Mucosa of stomach (tissue), 1 donor: Measurements from ENCODE around the gene FHIT.

Experiments
- H3K27me3 ChIP-seq: one replicate; pipeline ENCODE4 v1.7.0; 2013; ENCODE audit warnings: mild to moderate bottlenecking, low read length; ENCODE audit not compliant: control insufficient read depth, insufficient read depth
- H3K36me3 ChIP-seq: one replicate; pipeline ENCODE4 v1.7.0; 2013; ENCODE audit warnings: low read length; ENCODE audit not compliant: control insufficient read depth, insufficient read depth
- H3K4me1 ChIP-seq: one replicate; pipeline ENCODE4 v1.7.0; 2013; ENCODE audit warnings: mild to moderate bottlenecking, low read length; ENCODE audit not compliant: control insufficient read depth, insufficient read depth
- H3K4me3 ChIP-seq: one replicate; pipeline ENCODE4 v1.7.0; 2013; ENCODE audit warnings: low read length
- H3K9ac ChIP-seq: one replicate; pipeline ENCODE4 v1.7.0; 2013; ENCODE audit warnings: mild to moderate bottlenecking, low read length, moderate library complexity
- H3K9me3 ChIP-seq: one replicate; pipeline ENCODE4 v1.7.0; 2013; ENCODE audit warnings: mild to moderate bottlenecking, low read length, moderate library complexity; ENCODE audit not compliant: control insufficient read depth
- donor health status: Pancreatic carcinoma.

FHIT gene

GRCh38 chr3:59832241-59832640 is 1419.0 kb downstream of the FHIT start:
- Histone ChIP-seq H3K27me3 (no peaks in the 10 kb centered on the region), H3K36me3 (no peaks in the 10 kb centered on the region), H3K4me3 (no peak overlapping the region), H3K9ac (no peak overlapping the region), H3K4me1 (no peaks in the 10 kb centered on the region), H3K9me3 (no peaks in the 10 kb centered on the region)

GRCh38 chr3:59831394-59831793 is 1419.9 kb downstream of the FHIT start:
- Histone ChIP-seq H3K4me3 (no peak overlapping the region), H3K9ac (no peak overlapping the region), H3K27me3 (no peaks in the 10 kb centered on the region), H3K36me3 (no peaks in the 10 kb centered on the region), H3K4me1 (no peaks in the 10 kb centered on the region), H3K9me3 (no peaks in the 10 kb centered on the region)

DNA sequence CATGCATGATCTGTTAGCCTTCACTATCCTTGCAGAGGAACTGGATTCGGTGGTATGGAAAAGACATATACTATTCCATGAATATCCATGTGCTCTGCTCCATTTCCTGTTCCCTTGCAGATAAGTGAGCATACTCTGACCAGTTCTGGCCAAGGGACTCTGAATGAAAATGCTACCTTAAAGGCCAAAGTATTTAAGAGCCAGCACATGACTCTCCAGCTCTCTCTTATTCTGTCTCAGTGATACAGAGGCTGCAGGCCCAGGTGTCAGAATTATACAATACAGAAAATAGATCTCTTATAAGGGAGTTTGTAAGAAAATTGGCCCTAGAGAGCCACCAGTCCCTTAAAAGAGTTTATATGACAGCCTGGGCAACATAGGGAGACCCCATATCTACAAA is 1421.7 kb downstream of the FHIT start:
- Histone ChIP-seq H3K4me3 (no peak overlapping the region), H3K9ac (no peak overlapping the region), H3K9me3 (no peaks in the 10 kb centered on the region), H3K27me3 (no peaks in the 10 kb centered on the region), H3K36me3 (no peaks in the 10 kb centered on the region), H3K4me1 (no peaks in the 10 kb centered on the region)

- H3K9me3 ChIP-seq = no peaks in the 10 kb centered on the region
- H3K27me3 ChIP-seq = no peaks in the 10 kb centered on the region
- no peak overlapping the region for H3K4me3 ChIP-seq
- H3K4me1 ChIP-seq = no peaks in the 10 kb centered on the region
- H3K36me3 ChIP-seq = no peaks in the 10 kb centered on the region
- H3K9ac ChIP-seq = no peak overlapping the region
Measured at GRCh38 chr3:59824876-59825275, 1426.4 kb downstream of the FHIT start.

DNA sequence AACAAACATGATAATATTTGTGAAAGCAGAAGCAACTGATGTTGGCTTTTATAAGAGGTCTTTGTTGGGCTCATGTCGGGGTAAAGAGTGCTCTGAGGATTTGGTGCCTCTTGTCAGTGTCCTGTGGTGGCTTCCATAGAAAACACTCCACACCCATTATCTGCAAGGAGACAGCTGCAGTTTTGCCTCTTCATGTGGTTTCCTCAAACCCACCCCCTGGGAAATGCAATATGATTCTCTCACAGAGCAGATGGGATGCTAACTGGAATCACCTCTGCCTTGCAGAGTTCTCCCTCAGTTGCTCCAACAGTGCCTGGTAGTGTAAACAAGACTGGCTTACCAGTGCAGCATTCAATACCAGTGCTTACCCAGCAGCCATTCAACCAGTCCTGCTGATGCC is 1430.0 kb downstream of the FHIT start:
- Histone ChIP-seq H3K4me3 (no peak overlapping the region), H3K9me3 (no peaks in the 10 kb centered on the region), H3K36me3 (no peaks in the 10 kb centered on the region), H3K4me1 (peaks cover 6% of the 10 kb centered on the region), H3K27me3 (no peaks in the 10 kb centered on the region), H3K9ac (no peak overlapping the region)

GRCh38 chr3:59820352-59820934 is 1430.8 kb downstream of the FHIT start:
- H3K27me3 ChIP-seq = no peaks in the 10 kb centered on the region
- H3K4me3 ChIP-seq = no peak overlapping the region
- no peak overlapping the region for H3K9ac ChIP-seq
- no peaks in the 10 kb centered on the region for H3K36me3 ChIP-seq
- H3K4me1 ChIP-seq = peaks cover 6% of the 10 kb centered on the region
- H3K9me3 ChIP-seq = no peaks in the 10 kb centered on the region

- Histone ChIP-seq H3K36me3 (no peaks in the 10 kb centered on the region), H3K4me1 (peaks cover 6% of the 10 kb centered on the region), H3K27me3 (no peaks in the 10 kb centered on the region), H3K4me3 (no peak overlapping the region), H3K9me3 (no peaks in the 10 kb centered on the region), H3K9ac (no peak overlapping the region)
Measured at GRCh38 chr3:59818919-59819300, 1432.3 kb downstream of the FHIT start.

- Histone ChIP-seq H3K36me3 (no peaks in the 10 kb centered on the region), H3K27me3 (no peaks in the 10 kb centered on the region), H3K9ac (no peak overlapping the region), H3K4me1 (peaks cover 6% of the 10 kb centered on the region), H3K4me3 (no peak overlapping the region), H3K9me3 (no peaks in the 10 kb centered on the region)
Measured at GRCh38 chr3:59818033-59818918, 1433.0 kb downstream of the FHIT start.

- Histone ChIP-seq H3K27me3 (no peaks in the 10 kb centered on the region), H3K36me3 (no peaks in the 10 kb centered on the region), H3K4me1 (peaks cover 6% of the 10 kb centered on the region), H3K4me3 (no peak overlapping the region), H3K9me3 (no peaks in the 10 kb centered on the region), H3K9ac (no peak overlapping the region)
Measured at GRCh38 chr3:59817511-59817910, 1433.7 kb downstream of the FHIT start.

GRCh38 chr3:59816312-59816711 is 1434.9 kb downstream of the FHIT start:
- Histone ChIP-seq H3K4me1 (peaks cover 6% of the 10 kb centered on the region), H3K27me3 (no peaks in the 10 kb centered on the region), H3K9me3 (no peaks in the 10 kb centered on the region), H3K4me3 (no peak overlapping the region), H3K9ac (no peak overlapping the region), H3K36me3 (no peaks in the 10 kb centered on the region)

- H3K9ac ChIP-seq = no peak overlapping the region
- H3K27me3 ChIP-seq = no peaks in the 10 kb centered on the region
- no peaks in the 10 kb centered on the region for H3K36me3 ChIP-seq
- no peak overlapping the region for H3K4me3 ChIP-seq
- H3K9me3 ChIP-seq = no peaks in the 10 kb centered on the region
- peaks cover 6% of the 10 kb centered on the region for H3K4me1 ChIP-seq
Measured at GRCh38 chr3:59813148-59813538, 1438.1 kb downstream of the FHIT start.

DNA sequence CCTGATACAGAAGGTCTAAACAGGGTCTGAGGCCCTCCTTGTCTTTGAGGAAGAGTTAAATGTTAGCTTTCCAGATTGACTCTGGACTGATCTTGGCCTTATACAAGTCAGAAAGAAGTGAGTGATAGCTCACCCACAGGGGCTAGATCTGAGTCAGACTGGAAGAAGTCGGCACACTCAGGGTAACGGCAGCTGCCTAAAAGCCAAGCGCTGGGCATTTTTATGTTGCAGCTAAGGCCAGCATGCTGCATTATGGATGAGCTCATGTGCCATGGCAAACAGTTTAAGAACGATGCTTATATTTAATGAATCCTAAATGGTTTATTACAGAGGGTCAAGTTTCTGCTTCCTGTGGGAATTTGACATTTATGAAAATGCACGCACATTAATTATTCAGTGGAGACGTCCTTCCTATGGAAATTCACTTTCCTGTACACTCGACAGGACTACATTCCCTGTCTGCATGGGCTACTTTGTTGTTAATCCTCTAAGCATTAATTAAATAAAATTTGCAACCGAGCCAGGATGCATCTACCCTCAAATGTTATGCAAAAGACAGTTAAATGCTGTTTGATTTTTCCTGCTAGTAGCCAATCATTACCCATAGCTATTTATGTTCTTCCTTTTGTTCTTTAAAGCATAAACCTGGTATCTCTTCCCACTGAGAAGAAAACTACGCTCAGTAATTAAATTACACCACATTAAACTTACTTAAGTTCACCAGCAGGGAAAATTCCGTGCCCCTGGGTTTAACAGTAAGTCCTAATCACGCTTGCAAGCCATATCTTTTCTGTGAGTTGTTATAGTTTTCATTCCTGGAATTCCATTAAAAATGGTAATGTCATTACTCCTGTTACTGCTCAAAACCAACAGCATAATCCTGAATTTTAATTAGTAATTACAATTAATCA is 1438.8 kb downstream of the FHIT start:
- H3K4me3 ChIP-seq = no peak overlapping the region
- H3K4me1 ChIP-seq = peaks cover 6% of the 10 kb centered on the region
- no peaks in the 10 kb centered on the region for H3K27me3 ChIP-seq
- no peaks in the 10 kb centered on the region for H3K9me3 ChIP-seq
- no peak overlapping the region for H3K9ac ChIP-seq
- no peaks in the 10 kb centered on the region for H3K36me3 ChIP-seq
